Stimulated activated CD4-positive, alpha-beta T cell treated with anti-CD3 and anti-CD28 coated beads, Interleukin-1b, Interleukin-23, amount 100 ng/mL, for 24 hours (primary cell): ENCODE measurements around the gene TMEM31.
"Not testable (repeated sequence)": the region's sequence is repeated elsewhere in the genome, so short reads cannot be mapped to it uniquely, and the experiment has no call there.

Experiments used
- DNase-seq, 4 experiments: peaks; one replicate each; pipeline ENCODE4 v3.0.0-alpha.2; 2020; ENCODE audit warnings: low read depth in 4 of 4, low spot score in 1 of 4

The TMEM31 gene

GRCh38 chrX:103722505-103722904 lies 11.8 kb downstream of the TMEM31 start:
- no peak for DNase-seq

- DNase-seq = no peak
Observed at GRCh38 chrX:103726477-103726876, 15.8 kb downstream of the TMEM31 start.

GRCh38 chrX:103727115-103727514 lies 16.4 kb downstream of the TMEM31 start:
- no peak for DNase-seq

GRCh38 chrX:103729015-103729414 lies 18.3 kb downstream of the TMEM31 start:
- no peak for DNase-seq

- DNase-seq = no peak
Observed at GRCh38 chrX:103730147-103730795, 19.6 kb downstream of the TMEM31 start.

GRCh38 chrX:103730796-103731493 lies 20.2 kb downstream of the TMEM31 start:
- DNase-seq = no peak

GRCh38 chrX:103733017-103733416 lies 22.3 kb downstream of the TMEM31 start:
- DNase-seq = no peak

- DNase-seq = no peak
Observed at GRCh38 chrX:103734125-103734760, 23.5 kb downstream of the TMEM31 start.

GRCh38 chrX:103737696-103738095 lies 27.0 kb downstream of the TMEM31 start:
- DNase-seq = no peak

- DNase-seq = no peak
Observed at GRCh38 chrX:103739421-103739820, 28.7 kb downstream of the TMEM31 start.

GRCh38 chrX:103741879-103742278 lies 31.2 kb downstream of the TMEM31 start:
- DNase-seq = no peak

GRCh38 chrX:103742339-103742738 lies 31.6 kb downstream of the TMEM31 start:
- no peak for DNase-seq

GRCh38 chrX:103747163-103747562 lies 36.5 kb downstream of the TMEM31 start:
- no peak for DNase-seq

GRCh38 chrX:103754401-103754800 lies 43.7 kb downstream of the TMEM31 start:
- DNase-seq = no peak

- no peak for DNase-seq
Observed at GRCh38 chrX:103756736-103757135, 46.0 kb downstream of the TMEM31 start.

- DNase-seq = no peak
Observed at GRCh38 chrX:103758555-103758954, 47.8 kb downstream of the TMEM31 start.

- not testable (repeated sequence) for DNase-seq
Observed at GRCh38 chrX:103763541-103763940, 52.8 kb downstream of the TMEM31 start.
